ENCODE measurements around the gene RIBC2.

DNA sequence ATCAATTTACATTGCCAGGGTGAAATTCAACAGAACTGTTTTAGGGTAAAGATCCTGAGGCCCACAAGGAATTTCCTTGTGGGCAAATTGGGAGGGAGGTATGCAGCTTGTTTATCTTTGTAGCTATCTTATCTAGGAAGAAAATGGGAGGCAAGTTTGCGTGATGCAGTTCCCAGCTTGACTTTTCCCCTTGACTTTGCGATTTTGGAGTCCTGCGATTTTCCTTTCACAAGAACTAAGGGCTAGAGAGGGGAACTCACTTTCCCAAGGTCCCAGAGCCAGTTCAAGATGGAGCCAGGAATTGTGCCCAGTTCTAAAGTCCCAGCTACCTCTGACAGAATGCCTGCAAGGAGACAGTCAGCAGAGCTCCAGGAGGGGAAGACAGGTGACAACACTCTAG is 30.7 kb downstream of the RIBC2 start:
- TF ChIP-seq ZFX (CRISPR knock-in tag; IDR thresholded peaks at IDR 0.05) (no peak), TFAM (CRISPR knock-in tag; conservative IDR thresholded peaks at IDR 0.05) (no peak), POLR2A (conservative IDR thresholded peaks at IDR 0.05) (no peak), BHLHE40 (IDR thresholded peaks at IDR 0.05; ENCODE audit: low read length) (no peak), ZNF217 (CRISPR knock-in tag; IDR thresholded peaks at IDR 0.05) (no peak), NCOR1 (IDR thresholded peaks at IDR 0.05) (no peak)
- TF ChIP-seq, protein P1, sequence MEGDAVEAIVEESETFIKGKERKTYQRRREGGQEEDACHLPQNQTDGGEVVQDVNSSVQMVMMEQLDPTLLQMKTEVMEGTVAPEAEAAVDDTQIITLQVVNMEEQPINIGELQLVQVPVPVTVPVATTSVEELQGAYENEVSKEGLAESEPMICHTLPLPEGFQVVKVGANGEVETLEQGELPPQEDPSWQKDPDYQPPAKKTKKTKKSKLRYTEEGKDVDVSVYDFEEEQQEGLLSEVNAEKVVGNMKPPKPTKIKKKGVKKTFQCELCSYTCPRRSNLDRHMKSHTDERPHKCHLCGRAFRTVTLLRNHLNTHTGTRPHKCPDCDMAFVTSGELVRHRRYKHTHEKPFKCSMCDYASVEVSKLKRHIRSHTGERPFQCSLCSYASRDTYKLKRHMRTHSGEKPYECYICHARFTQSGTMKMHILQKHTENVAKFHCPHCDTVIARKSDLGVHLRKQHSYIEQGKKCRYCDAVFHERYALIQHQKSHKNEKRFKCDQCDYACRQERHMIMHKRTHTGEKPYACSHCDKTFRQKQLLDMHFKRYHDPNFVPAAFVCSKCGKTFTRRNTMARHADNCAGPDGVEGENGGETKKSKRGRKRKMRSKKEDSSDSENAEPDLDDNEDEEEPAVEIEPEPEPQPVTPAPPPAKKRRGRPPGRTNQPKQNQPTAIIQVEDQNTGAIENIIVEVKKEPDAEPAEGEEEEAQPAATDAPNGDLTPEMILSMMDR (IDR thresholded peaks at IDR 0.05 in 2 of 3, conservative IDR thresholded peaks at IDR 0.05 in 1 of 3; ENCODE audit: insufficient read depth in 2 of 3, low read depth in 1 of 3, low read length in 3 of 3) = no peak
- TF ChIP-seq, protein P2, sequence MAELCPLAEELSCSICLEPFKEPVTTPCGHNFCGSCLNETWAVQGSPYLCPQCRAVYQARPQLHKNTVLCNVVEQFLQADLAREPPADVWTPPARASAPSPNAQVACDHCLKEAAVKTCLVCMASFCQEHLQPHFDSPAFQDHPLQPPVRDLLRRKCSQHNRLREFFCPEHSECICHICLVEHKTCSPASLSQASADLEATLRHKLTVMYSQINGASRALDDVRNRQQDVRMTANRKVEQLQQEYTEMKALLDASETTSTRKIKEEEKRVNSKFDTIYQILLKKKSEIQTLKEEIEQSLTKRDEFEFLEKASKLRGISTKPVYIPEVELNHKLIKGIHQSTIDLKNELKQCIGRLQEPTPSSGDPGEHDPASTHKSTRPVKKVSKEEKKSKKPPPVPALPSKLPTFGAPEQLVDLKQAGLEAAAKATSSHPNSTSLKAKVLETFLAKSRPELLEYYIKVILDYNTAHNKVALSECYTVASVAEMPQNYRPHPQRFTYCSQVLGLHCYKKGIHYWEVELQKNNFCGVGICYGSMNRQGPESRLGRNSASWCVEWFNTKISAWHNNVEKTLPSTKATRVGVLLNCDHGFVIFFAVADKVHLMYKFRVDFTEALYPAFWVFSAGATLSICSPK (IDR thresholded peaks at IDR 0.05; ENCODE audit: borderline replicate concordance) = no peak
